Stomach (tissue), 9 donors: ENCODE results near the gene DENND2D. TPM values are rescaled to one million over a fixed set of nuclear protein-coding genes. Genes with fewer than 3 reads are reported as not detected.

ENCODE experiments used
- DNase-seq, 2 donors: peaks; one replicate each; pipeline versions ENCODE4 v3.0.0 to v3.0.0-alpha.2; 2013 to 2019
- H3K27ac ChIP-seq, 5 donors: fragments of 200-600 bp in 4 of 5; sonication (generic) in 4 of 5; one replicate each; pipeline ENCODE4 v1.5.1; 2013 to 2019; ENCODE audit warnings: mild to moderate bottlenecking in 1 of 5, moderate library complexity in 1 of 5
- H3K27me3 ChIP-seq, 3 donors: fragments of 200-600 bp; sonication (generic); one replicate each; pipeline ENCODE4 v1.5.1; 2017 to 2019; ENCODE audit warnings: mixed run types in 1 of 3
- H3K36me3 ChIP-seq, 4 donors: fragments of 200-600 bp; sonication (generic); 1 replicate in 3 of 4; 2 replicates in 1 of 4; pipeline ENCODE4 v1.5.1; 2016 to 2019
- H3K4me1 ChIP-seq, 4 donors: fragments of 200-600 bp; sonication (generic); one replicate each; pipeline ENCODE4 v1.5.1; 2016 to 2019
- H3K4me3 ChIP-seq, 4 donors: fragments of 200-600 bp; sonication (generic) in 3 of 4; one replicate each; pipeline ENCODE4 v1.5.1; 2016 to 2019; ENCODE audit warnings: mild to moderate bottlenecking in 1 of 4
- H3K9me3 ChIP-seq, 4 donors: fragments of 200-600 bp; sonication (generic); one replicate each; pipeline ENCODE4 v1.5.1; 2016 to 2019
- EP300 ChIP-seq: sonication (generic); formaldehyde crosslinking; IDR thresholded peaks from one replicate; pipeline ENCODE4 v1.6.1; 2017; ENCODE audit warnings: antibody characterized with exemption
- POLR2A ChIP-seq, 4 donors: fragments of 450-650 bp; IDR thresholded peaks; one replicate each; pipeline ENCODE4 v1.6.1; 2016; ENCODE audit warnings: antibody characterized with exemption in 4 of 4, control low read depth in 2 of 4, mild to moderate bottlenecking in 1 of 4, moderate library complexity in 1 of 4
- POLR2AphosphoS5 ChIP-seq, 3 donors: sonication (generic); formaldehyde crosslinking; IDR thresholded peaks; one replicate each; pipeline ENCODE4 v1.6.1; 2016; ENCODE audit warnings: antibody characterized with exemption in 3 of 3
- WGBS, 5 donors: extraction: QIAGEN DNeasy Blood & Tissue Kit in 3 of 5; methylation state at CpG; one replicate each; pipeline versions ENCODE4 v1.1.5 to v1.1.7; 2013 to 2018; 5-methylcytosine and 5-hydroxymethylcytosine counted together
- intact Hi-C: fragments of 100-400 bp; cut with DNase I; formaldehyde crosslinking; loops from one replicate; pipeline ENCODE4 v1.15.1; 2023; ENCODE audit warnings: low total_unique reads
- polyA plus RNA-seq, 3 donors: library from polyadenylated mRNA; stranded (reverse); fragments of 200-250 nt; gene quantifications; one replicate each; pipeline ENCODE4 v1.2.3, GENCODE V29; 2013
- total RNA-seq, 5 donors: library from RNA; depleted of rRNA; stranded (reverse); fragments of >200 nt; gene quantifications; one replicate each; pipeline versions ENCODE4 v1.1.0 to v1.2.3, GENCODE V29; 2014 to 2016
- TF ChIP-seq, protein P1 (sequence below), 7 experiments: fragments of 450-650 bp in 4 of 7; fragments of 200-600 bp in 3 of 7; sonication (generic) in 3 of 7; IDR thresholded peaks; one replicate each; pipeline ENCODE4 v1.5.1; 2016 to 2019; ENCODE audit warnings: antibody characterized with exemption in 7 of 7, control low read depth in 2 of 7, mild to moderate bottlenecking in 1 of 7
- donor health status: healthy with polysubstance abuse.
- donor health status: Bipolar disorder and iron deficiency.
- donor health status: healthy.

The DENND2D gene
- total and polyA plus RNA-seq, 8 donors: 24.6 to 121 (median 39.5) TPM

GRCh38 chr1:111192658-111193519 lies 7.6 kb downstream of the DENND2D start:
- peaks cover 38 to 90% (median 69%) of the 10 kb centered on the region in 4 donors for H3K36me3 ChIP-seq
- TF ChIP-seq, protein P1, sequence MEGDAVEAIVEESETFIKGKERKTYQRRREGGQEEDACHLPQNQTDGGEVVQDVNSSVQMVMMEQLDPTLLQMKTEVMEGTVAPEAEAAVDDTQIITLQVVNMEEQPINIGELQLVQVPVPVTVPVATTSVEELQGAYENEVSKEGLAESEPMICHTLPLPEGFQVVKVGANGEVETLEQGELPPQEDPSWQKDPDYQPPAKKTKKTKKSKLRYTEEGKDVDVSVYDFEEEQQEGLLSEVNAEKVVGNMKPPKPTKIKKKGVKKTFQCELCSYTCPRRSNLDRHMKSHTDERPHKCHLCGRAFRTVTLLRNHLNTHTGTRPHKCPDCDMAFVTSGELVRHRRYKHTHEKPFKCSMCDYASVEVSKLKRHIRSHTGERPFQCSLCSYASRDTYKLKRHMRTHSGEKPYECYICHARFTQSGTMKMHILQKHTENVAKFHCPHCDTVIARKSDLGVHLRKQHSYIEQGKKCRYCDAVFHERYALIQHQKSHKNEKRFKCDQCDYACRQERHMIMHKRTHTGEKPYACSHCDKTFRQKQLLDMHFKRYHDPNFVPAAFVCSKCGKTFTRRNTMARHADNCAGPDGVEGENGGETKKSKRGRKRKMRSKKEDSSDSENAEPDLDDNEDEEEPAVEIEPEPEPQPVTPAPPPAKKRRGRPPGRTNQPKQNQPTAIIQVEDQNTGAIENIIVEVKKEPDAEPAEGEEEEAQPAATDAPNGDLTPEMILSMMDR (IDR thresholded peaks at IDR 0.05): no peak
- peak in 1 of 3 donors; percentile 4 for TF ChIP-seq POLR2AphosphoS5 (IDR thresholded peaks at IDR 0.05)
- WGBS, 5 donors: 39 to 61% (median 48%) methylated on average over 10 of the region's 10 CpGs
- intact Hi-C loops: no loop called here
- DNase-seq: peak in 1 of 2 donors; percentile 32
- no peaks in the 10 kb centered on the region for H3K9me3 ChIP-seq
- H3K27ac ChIP-seq: peak overlapping the region in 4 of 5 donors; percentile 46 to 84 (median 64)
- H3K4me3 ChIP-seq: no peak overlapping the region
- peaks cover 46 to 79% (median 54%) of the 10 kb centered on the region in 4 donors for H3K4me1 ChIP-seq
- H3K27me3 ChIP-seq: no peaks in the 10 kb centered on the region

GRCh38 chr1:111192074-111192473 lies 8.4 kb downstream of the DENND2D start:
- Histone ChIP-seq H3K9me3 (no peaks in the 10 kb centered on the region), H3K4me1 (peaks cover 46 to 71% (median 50%) of the 10 kb centered on the region in 4 donors), H3K36me3 (peaks cover 40 to 90% (median 69%) of the 10 kb centered on the region in 4 donors), H3K4me3 (no peak overlapping the region), H3K27me3 (no peaks in the 10 kb centered on the region), H3K27ac (peak overlapping the region; percentile 2 to 84 (median 54))
- 90 to 100% (median 96%) methylated on average over 5 of the region's 5 CpGs for WGBS, 5 donors
- TF ChIP-seq EP300 (no peak), POLR2A (IDR thresholded peaks at IDR 0.05) (no peak), POLR2AphosphoS5 (IDR thresholded peaks at IDR 0.05) (no peak)
- TF ChIP-seq, protein P1 (IDR thresholded peaks at IDR 0.05): no peak
- intact Hi-C loops: no loop called here
- DNase-seq: no peak

DNA sequence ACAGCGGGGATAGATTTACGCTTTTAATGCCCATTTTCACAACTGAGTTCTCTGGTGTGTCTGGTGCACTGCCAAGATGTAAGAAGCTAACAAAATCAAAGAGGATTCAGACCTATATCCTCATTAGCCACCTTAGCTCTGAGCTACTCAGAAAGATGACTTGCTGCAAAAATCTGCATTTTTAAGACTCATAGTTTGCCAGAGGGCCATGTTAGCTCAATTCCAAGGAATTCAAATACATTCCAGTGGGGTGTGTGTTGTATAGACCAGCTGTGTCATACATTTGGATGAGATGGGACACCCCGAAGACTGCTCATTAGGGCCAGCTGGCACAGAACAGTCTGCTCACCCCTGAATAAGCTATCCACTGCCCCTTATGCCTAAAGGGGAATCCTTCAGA lies 8.9 kb downstream of the DENND2D start:
- Histone ChIP-seq H3K9me3 (no peaks in the 10 kb centered on the region), H3K27ac (peak overlapping the region in 4 of 5 donors; percentile 46 to 84 (median 64)), H3K27me3 (no peaks in the 10 kb centered on the region), H3K4me3 (no peak overlapping the region), H3K36me3 (peaks cover 40 to 90% (median 69%) of the 10 kb centered on the region in 4 donors), H3K4me1 (peaks cover 44 to 68% (median 50%) of the 10 kb centered on the region in 4 donors)
- whole genome bisulfite sequencing, 5 donors: 52 to 82% (median 60%) methylated on average over 3 of the region's 3 CpGs
- no peak for TF ChIP-seq POLR2AphosphoS5 (IDR thresholded peaks at IDR 0.05)
- no peak for TF ChIP-seq POLR2A (IDR thresholded peaks at IDR 0.05)
- TF ChIP-seq, protein P1 (IDR thresholded peaks at IDR 0.05): no peak
- TF ChIP-seq EP300: no peak
- intact Hi-C loops: no loop called here
- DNase-seq: no peak

DNA sequence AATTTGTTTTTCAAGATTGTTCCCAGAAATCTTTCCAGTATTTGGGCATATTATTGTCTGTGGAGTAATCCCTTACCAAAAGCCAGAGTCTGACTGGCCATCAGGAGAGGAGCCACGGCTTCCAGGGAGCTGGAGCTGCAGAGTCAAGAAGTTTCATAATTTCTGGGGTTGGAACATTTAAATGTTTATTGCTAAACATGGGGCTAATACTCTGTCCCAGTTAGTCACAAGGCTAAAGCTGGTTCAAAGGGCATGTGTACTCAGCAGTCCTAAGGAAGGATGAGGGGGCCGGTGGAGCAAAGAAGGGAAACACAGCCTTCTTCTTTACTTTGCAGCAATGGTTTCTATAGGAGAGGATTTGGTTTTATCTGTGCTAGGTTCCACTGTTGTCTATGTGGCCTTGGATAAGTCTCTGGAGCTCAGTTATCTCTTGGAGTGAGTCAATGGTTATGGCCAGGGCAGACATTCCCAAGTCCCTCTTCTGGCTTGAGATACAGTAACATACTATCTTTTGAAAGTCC lies 9.5 kb downstream of the DENND2D start:
- 61 to 86% (median 74%) methylated on average over 2 of the region's 2 CpGs for WGBS, 5 donors
- Histone ChIP-seq H3K4me1 (peaks cover 39 to 63% (median 50%) of the 10 kb centered on the region in 4 donors), H3K9me3 (no peaks in the 10 kb centered on the region), H3K4me3 (no peak overlapping the region), H3K27ac (peak overlapping the region in 4 of 5 donors; percentile 46 to 84 (median 64)), H3K36me3 (peaks cover 38 to 90% (median 69%) of the 10 kb centered on the region in 4 donors), H3K27me3 (no peaks in the 10 kb centered on the region)
- TF ChIP-seq, protein P1 (IDR thresholded peaks at IDR 0.05): no peak
- TF ChIP-seq POLR2AphosphoS5 (IDR thresholded peaks at IDR 0.05) (peak in 1 of 3 donors; percentile 46), EP300 (no peak), POLR2A (IDR thresholded peaks at IDR 0.05) (no peak)
- intact Hi-C loops: no loop called here
- no peak for DNase-seq
